ENCODE data around the gene OR52W1. TPM values are rescaled to one million over a fixed set of nuclear protein-coding genes. Genes with fewer than 3 reads are reported as not detected.
"Not testable (repeated sequence)": the region's sequence is repeated elsewhere in the genome, so short reads cannot be mapped to it uniquely, and the experiment has no call there.

The OR52W1 gene
- total RNA-seq, 1 experiment from 2014 or later = not detected

DNA sequence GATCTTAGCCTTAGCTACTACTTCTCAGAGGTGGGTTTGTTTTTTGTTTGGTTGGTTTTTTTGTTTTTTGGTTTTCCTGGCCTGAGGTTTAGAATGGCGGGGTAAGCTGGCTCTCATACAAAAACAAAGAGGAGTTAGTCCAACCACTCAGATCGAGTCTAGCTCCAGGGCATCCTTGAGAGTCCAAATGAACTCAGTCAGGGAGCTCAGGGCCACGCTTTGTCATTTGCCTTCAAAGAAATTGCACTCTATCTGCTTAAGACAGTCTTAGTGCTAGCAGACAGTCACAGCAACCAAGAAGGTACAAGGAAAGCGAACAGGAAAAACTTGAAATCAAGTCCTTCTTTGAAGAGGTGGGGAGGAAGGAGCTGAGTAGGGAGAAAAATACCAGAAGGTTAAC lies 17.5 kb downstream of the OR52W1 start:
- no peak for DNase-seq (ENCODE audit: low read depth)

DNA sequence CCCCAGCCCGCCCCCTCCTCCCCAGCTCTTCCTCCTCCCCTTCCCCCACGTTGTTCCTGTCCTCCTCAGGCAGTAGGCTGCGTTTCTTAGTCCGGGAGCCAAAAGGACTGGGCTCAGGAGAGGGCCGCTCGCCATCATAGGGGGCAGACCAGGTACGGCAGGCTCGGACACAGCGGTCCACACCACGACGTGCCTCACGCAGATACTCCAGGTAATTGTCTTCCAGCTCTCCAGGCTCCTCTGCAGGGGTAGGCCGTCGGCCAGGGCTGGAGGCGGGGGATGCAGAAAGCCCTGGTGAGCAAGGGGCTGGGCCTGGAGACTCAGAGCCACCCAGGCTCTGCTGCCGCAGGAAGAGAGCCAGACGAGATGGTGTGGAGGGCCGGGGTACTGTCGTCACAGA lies 18.7 kb downstream of the OR52W1 start:
- DNase-seq (ENCODE audit: low read depth) = no peak

- DNase-seq (ENCODE audit: low read depth) = peak; percentile 86
Observed at GRCh38 chr11:6219359-6219758, 20.3 kb downstream of the OR52W1 start.

GRCh38 chr11:6223854-6224253 lies 24.8 kb downstream of the OR52W1 start:
- no peak for DNase-seq (ENCODE audit: low read depth)

- no peak for DNase-seq (ENCODE audit: low read depth)
Observed at GRCh38 chr11:6224421-6224820, 25.4 kb downstream of the OR52W1 start.

- no peak for DNase-seq (ENCODE audit: low read depth)
Observed at GRCh38 chr11:6225024-6225423, 26.0 kb downstream of the OR52W1 start.

GRCh38 chr11:6225896-6226295 lies 26.9 kb downstream of the OR52W1 start:
- no peak for DNase-seq (ENCODE audit: low read depth)

GRCh38 chr11:6228520-6228919 lies 29.5 kb downstream of the OR52W1 start:
- no peak for DNase-seq (ENCODE audit: low read depth)

DNA sequence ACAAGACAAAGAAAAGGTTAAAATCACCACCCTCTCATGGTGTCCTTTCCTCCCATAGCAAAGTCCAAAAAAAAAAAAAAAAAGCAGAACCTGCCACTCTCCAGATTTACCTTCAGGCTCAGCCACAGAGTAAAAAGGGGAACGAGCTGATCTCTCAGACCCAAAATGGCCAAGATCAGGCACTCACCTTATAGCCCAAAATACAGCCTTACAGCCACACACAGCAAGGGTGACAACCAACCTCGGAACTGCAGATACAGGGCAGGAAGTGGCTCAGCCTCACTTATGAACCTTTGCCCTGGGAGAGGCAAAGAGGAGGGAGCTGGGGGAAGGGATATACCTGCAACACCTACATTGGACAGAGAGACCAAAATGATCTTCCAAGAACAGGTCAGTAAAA lies 30.9 kb downstream of the OR52W1 start:
- DNase-seq (ENCODE audit: low read depth) = no peak

- DNase-seq (ENCODE audit: low read depth) = no peak
Observed at GRCh38 chr11:6232899-6233298, 33.9 kb downstream of the OR52W1 start.

DNA sequence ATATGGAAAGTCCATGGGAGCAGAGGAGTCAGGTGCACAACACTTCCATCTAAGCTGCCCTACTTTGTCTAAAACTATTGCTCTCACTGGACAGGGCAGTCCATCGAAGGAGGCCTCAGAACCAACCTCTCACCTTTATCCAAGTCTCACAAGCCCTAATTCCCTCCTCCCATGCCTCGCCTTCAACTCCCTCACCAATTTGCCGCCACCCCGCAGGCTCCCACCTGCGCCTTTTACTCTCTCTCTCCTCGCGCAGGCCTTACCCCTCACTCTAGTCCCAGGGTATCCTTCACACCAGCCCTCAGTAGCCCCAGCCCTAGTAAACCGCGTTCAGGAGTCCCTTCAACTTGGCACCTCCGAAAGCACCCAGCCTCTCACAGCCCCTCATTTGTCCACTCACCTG lies 35.0 kb downstream of the OR52W1 start:
- no peak for DNase-seq (ENCODE audit: low read depth)

DNA sequence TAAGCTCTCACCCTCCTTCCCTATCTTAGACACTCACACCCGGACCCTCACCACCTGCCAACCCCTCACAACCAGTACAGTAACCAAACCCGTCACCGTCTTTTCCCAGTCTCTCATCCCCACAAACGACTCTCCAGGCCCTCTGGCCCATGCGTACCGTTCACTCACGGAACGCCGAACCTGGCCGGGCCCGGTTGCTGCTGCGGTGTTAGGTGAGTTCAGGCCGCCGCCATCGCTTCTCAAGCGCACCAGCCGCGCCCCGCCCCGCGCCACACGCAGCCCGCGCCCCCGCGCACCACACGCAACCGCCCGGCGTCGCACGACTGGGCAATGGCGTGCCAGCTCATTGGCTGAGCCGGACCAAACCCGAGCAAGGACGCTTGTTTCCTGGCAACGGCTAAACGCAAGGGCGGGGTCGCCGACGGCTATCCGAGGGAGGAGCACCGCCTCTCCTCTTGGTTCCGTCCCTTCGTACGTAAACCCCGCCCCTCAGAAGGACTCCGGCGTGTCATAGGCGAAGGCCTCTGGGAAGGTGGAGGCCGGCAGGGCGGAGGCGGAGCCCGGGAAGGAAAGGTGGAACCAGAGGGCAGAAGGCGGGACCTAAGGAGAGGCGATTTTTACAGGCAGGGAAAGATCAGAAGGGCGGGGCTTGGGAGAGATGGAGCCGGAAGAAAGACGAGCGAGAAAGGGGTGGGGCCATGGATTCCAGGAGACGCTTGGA lies 35.5 kb downstream of the OR52W1 start, which contains the start of gene FHIP1B:
Gene FHIP1B (minus strand): TSS at position 250 of the 721 bp plus-strand sequence. CDS start 10,120 bp downstream, outside the sequence.
- DNase-seq (ENCODE audit: low read depth) = peak; percentile 99

GRCh38 chr11:6237266-6237665 lies 38.2 kb downstream of the OR52W1 start:
- DNase-seq (ENCODE audit: low read depth) = peak; percentile 11

GRCh38 chr11:6237761-6238302 lies 38.8 kb downstream of the OR52W1 start:
- DNase-seq (ENCODE audit: low read depth) = no peak

DNA sequence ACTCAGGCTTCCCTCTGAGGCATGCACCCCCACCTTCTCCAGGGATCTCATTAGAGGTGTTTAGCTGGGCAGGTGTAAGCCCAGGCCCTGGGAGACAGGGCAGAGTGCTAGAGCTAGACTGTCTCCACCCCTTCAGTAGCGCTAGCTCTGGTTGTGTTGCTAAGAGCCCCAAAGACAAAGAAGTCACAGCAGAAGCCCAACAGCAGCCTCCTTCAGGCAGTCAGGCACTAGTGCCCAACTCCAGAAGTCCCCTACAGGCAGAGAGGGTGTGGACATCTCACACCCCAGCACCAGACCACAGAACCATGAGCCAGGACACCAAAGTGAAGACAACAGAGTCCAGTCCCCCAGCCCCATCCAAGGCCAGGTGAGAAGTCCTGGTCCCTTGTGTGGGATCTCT lies 39.9 kb downstream of the OR52W1 start, which contains the start of gene CNGA4:
Gene CNGA4 (plus strand): TSS at position 188 of the 400 bp plus-strand sequence. CDS start 118 bp downstream, at position 306.
- DNase-seq (ENCODE audit: low read depth) = no peak

DNA sequence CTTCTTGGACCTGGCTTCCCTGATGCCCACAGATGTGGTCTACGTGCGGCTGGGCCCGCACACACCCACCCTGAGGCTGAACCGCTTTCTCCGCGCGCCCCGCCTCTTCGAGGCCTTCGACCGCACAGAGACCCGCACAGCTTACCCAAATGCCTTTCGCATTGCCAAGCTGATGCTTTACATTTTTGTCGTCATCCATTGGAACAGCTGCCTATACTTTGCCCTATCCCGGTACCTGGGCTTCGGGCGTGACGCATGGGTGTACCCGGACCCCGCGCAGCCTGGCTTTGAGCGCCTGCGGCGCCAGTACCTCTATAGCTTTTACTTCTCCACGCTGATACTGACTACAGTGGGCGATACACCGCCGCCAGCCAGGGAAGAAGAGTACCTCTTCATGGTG lies 41.1 kb downstream of the OR52W1 start:
- no peak for DNase-seq (ENCODE audit: low read depth)

- DNase-seq (ENCODE audit: low read depth) = no peak
Observed at GRCh38 chr11:6240781-6241180, 41.8 kb downstream of the OR52W1 start.

- no peak for DNase-seq (ENCODE audit: low read depth)
Observed at GRCh38 chr11:6241316-6241715, 42.3 kb downstream of the OR52W1 start.

GRCh38 chr11:6245536-6245935 lies 46.5 kb downstream of the OR52W1 start:
- DNase-seq (ENCODE audit: low read depth) = no peak

- peak; percentile 20 for DNase-seq (ENCODE audit: low read depth)
Observed at GRCh38 chr11:6248248-6248647, 49.2 kb downstream of the OR52W1 start.

- not testable (repeated sequence) for DNase-seq (ENCODE audit: low read depth)
Observed at GRCh38 chr11:6248897-6249296, 49.9 kb downstream of the OR52W1 start.

Measured in RPMI7951 (cell line).